Activated CD4-positive, alpha-beta T cell treated with anti-CD3 and anti-CD28 coated beads, Interleukin-2, amount 50 U/mL, for 48 hours (primary cell): ENCODE data around the gene CHST8.
"Not testable (repeated sequence)": the region's sequence is repeated elsewhere in the genome, so short reads cannot be mapped to it uniquely, and the experiment has no call there.

ENCODE experiments used
- DNase-seq, 2 experiments: peaks; one replicate each; pipeline ENCODE4 v3.0.0-alpha.2; 2020

Gene CHST8, protein sequence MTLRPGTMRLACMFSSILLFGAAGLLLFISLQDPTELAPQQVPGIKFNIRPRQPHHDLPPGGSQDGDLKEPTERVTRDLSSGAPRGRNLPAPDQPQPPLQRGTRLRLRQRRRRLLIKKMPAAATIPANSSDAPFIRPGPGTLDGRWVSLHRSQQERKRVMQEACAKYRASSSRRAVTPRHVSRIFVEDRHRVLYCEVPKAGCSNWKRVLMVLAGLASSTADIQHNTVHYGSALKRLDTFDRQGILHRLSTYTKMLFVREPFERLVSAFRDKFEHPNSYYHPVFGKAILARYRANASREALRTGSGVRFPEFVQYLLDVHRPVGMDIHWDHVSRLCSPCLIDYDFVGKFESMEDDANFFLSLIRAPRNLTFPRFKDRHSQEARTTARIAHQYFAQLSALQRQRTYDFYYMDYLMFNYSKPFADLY

DNA sequence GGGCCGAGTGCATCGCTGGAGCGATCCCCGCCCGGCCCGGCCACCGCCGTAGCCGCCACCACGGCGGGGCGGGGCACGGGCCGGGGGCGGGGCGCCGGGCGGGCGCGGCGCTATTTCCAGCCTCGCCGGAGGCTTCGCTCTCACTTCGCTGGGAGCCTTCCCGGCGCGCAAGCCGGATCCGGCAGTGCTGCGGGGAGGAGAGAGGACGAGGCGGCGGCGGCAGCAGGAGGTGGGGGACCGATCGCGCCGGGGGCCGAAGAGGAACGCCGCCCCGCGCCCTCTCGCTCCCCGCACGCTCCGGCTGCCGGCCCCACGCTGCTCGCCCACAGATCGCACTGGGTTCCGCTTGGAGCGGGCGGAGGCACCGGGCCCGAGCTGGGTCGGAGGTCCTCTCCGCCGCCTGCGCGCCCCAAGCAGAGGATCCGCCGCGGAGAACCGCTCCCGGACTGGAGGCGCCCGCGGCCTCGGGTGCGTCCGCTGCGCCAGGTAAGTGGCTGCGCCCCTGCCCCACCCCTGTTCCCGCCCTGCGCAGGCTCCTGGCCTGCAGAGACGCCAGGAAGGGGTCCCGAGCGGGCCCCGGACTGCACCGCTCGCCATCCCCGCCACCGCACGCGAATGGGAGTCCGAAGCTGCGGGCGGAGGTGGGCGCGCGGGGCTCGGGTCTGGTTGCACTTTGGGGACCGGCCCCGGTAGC is at the start of gene CHST8:
CHST8 (plus strand) TSS at position 143 of the 694 bp plus-strand sequence. CDS start 67,309 bp downstream, outside the sequence.
- peak; percentile 6 to 22 for DNase-seq

DNA sequence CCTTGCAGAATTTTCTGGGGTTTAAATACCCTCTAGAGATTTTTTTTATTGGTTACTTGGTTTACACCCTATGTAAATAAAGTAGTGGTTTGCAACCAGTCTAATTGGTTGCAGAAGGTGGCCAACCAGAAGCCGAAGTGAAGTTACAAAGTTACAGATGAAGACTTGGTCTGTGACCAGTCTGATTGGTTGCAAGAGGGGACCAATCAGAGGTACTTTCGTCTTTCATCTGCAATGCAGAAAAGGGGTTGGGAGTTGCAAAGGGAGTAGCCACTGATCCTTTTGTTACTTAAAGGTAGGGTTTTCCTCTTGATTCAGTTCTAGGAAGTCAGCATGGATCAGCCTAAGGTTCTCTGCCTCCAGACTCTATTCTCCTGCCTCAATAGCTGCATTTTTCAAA is 48.8 kb upstream of the CHST8 start:
- DNase-seq: no peak

DNA sequence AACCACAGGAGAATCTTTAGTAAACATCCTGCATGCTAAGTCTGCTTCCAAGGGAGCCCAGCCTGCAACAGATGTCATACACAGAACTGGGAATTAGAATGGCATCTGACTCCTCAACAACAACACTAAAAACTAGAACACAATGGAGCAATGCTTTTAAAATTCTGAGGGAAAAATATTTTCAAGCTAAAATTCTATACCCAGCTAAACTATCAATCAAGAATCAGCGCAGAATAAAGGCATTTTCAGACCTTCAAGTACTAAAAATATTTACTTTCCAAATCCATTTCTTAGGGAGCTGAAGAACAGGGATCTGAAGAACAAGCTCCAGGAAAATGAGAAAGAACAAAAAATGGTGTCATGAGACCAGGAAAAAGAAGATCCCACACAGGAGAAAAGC is 46.9 kb upstream of the CHST8 start:
- DNase-seq: no peak

DNA sequence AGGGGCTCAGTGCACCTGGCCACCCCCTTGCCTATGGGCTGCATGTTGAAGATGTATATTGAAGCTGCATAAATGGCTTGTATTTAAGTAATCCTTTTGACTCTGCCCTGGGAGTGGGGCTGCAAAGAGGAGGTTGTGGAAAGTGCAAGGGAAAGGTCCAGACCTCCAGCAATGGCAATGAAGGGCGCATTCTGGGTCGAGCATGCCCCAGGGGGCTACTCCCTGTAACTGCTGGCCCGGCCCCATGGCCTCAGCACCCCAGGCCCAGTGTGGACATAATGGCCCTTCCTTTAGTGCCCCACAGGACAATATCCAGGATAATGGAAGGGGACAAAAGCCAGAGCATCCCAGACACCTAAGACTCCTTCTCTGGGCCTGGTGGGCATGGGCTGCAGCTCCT is 43.1 kb upstream of the CHST8 start:
- DNase-seq: no peak

DNA sequence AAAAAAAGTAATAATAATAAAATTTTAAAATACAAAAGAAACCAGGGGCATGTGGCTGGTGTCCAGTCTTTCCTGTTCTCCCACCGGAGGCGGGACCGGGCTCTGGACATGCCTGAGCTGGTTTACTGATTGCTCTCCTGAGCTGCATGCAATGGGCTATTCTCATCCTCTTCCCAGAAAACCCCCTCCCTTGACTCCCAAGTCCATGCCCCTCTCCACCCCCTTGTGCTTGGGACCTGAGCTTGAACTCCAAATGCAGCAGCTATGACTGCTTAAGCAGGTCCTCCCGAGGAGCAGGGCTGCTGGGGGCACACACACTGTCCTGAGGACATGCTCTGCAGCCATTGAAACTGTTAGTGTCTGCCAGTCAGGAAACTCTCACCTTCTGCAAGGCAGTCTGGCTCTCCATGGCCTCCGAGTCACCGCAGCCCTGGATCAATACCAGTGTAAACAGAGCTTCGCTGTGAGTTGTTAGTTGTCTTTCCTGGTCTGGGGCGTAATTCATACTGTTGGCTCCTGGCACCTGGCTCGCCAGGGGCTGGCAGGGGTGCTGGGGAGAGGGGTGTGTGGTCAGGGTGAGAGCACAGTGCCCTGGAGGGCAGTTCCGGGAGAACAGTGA is 41.6 kb upstream of the CHST8 start:
- no peak for DNase-seq

DNA sequence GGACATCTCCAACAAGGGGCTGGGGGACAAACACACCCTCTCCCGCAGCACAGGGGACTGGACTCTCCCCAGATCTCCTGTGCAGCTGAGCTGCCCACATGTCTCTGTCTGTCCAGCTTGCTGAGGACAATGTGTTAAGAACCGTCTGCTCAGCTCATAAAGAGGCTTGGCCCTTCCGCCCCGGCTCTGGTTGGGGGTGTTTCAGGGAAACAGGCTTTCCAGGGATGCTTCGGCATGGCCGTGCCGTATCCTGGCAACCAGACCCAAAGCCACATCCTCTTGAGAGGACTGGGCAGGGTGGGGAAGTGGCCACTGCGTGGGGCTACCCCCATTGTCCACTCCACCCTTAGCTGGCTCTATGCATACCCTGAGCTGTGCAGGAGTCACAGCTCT is 41.1 kb upstream of the CHST8 start:
- no peak for DNase-seq

DNA sequence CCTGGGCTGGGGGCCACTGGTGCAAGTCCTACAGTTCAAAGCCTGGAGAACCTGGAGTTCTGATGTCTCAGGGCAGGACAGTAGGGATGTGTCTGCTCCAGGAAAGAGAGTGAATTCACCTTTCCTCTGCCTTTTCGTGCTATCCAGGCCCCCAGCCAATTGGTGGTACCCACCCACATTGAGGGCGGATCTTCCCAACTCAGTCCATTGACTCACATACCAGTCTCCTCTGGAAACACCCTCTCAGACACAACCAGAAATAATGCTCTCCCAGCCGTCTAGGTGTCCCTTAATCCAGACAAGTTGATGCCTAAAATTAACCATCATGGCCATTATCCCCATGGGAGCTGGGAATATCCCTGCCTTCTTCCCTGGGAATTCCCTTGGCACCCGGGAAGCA is 38.8 kb upstream of the CHST8 start:
- no peak for DNase-seq

DNA sequence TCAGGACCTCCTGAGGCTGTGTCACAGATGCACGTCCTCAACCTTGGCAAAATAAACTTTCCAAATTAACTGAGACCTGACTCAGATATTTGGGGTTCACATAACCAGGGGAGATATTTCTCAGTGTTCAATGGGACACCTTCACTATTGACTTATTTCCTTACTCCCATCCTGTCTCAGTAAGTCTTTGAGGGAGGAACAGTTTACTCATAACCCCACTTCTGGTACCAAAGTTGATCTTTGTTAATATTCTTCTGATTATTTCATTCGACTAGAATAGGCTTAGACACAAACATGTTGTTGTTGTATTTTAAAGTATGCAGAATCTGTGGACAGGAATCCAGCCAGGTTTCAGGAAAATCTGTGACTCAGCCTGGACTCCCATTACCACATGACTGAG is 34.6 kb upstream of the CHST8 start:
- DNase-seq: no peak

DNA sequence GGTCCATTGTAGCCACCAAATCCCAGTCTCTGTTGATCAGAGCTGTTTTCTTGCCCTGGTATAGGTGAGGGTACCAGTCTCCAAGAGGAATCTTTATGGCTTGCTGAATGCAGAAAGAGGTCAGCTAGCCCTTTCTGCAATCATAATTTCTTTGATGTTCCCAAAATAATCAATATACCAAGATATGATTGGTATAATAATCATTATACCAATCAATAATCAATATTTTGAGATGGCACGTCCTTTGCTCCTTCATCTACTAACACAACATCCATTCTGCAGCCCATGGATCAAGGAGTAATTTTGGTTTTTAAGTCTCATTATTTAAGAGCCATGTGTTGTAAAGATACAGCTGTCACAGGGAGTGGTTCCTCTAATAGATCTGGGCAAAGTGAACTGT is 31.5 kb upstream of the CHST8 start:
- DNase-seq: no peak

DNA sequence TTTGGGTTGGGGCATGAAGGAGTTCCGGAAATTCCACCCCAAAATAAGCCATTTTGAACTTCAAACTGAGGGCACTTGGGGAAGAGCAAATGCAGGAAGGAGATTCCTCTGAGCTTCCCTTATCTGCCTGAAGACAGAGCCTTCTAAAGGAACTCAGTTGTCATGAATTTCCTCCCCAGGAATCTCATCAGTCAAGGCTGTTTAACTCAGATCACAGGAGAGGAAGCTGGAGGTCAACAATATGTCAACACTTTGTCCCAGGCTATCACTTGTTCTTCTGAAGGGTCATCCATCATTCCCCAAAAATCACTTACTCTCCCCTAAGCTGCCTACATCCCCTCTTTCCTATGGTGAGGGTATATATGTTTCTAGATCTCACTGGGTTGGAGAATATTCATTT is 26.0 kb upstream of the CHST8 start:
- no peak for DNase-seq

DNA sequence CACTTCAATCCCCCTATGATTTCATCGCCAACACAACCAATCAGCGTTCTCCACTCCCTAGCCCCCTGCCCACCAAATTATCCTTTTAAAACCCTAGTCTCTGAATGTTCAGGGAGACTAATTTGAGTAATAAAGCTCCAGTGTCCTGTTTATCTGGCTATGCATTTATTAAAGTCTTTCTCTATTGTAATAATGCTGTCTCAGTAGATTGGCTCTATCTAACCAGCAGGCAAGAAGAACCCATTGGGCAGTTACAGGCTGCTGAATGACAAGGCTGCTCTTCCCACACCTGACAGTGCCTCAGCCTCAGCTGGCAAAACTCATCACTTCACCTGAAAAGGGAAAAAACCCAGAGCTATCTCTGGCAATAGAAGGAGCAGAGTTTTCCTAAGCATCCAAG is 20.2 kb upstream of the CHST8 start:
- no peak for DNase-seq

DNA sequence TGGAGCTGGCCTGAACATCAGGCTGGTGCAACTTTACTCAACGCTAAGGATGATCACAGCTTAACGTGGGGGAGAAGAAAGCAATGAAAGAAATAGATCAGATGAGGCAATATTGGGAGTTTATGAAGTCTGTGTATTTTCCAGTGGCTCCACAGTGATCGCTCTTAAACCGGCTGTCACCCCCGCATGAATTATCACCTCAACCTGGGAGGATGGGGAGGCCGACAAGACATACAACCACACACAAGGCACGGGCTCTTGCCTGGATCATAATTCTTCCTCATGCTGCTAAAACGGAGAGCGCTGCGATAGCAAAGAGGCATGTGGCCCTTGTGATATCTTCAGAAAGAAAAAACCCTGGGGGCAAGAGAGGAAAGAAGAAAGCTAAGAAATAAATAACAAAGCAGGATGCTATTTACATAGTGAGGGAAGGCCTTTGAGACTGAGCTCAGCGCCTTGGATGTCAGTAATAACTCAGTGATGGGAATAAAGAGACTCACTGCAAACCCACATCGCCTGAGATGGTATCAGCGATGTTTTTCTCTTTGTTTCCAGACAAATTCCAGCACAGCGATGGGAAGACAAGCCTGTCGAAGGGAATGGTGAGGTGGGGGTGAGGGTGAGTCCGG is 19.1 kb upstream of the CHST8 start:
- DNase-seq: no peak

DNA sequence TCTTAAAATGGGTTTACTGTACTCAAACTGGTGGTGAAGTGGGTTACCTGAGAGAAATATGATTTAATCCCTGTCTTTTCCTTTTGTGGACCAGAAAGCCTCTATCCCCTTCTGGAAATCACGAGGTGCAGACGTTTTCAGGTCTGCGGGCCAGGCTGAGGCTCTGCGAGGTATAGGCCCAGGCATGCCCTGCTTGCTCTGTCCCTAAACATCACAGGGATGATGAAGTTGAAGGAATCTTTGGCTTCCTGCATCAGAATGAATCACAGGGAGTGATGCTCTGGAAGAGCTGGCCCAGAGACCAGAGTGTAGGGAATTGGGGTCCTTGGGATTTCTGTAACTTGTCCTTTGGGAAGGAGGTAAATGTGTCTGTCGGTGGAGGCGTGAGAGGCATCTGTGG is 18.4 kb upstream of the CHST8 start:
- no peak for DNase-seq

DNA sequence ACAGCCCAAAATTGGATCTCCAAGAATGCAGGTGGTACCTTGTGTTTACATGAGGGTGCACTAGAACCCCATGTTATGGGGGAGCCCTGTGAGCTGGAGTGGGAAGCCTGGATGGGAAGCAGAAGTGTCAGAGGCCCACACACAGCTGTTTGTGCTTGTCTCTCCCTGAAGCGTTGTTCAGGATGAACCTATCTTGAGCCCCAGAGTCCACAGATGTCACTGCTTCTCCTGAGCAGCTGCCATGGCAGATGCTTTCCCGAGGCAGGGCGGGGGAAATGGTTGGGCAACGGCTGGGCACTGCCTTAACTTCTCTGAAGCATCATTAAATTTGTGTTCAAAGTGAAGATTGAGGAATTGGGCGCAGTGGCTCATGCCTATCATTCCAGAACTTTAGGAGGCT is 17.1 kb upstream of the CHST8 start:
- no peak for DNase-seq

DNA sequence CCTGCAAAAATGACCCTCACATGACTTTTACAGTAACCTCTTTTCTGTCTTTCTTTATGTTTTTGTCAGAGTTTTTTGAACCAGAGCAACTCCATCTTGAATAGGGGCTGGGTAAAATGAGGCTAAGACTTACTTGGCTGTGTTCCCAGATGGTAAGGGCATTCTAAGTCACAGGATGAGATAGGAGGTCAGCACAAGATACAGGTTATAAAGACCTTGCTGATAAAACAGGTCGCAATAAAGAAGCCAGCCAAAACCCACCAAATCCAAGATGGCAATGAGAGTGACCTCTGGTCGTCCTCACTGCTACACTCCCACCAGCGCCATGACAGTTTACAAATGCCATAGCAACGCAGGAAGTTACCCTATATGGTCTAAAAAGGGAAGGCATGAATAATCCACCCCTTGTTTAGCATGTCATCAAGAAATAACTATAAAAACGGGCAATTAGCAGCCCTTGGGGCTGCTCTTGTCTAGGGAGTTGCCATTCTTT is 15.9 kb upstream of the CHST8 start:
- not testable (repeated sequence) for DNase-seq

DNA sequence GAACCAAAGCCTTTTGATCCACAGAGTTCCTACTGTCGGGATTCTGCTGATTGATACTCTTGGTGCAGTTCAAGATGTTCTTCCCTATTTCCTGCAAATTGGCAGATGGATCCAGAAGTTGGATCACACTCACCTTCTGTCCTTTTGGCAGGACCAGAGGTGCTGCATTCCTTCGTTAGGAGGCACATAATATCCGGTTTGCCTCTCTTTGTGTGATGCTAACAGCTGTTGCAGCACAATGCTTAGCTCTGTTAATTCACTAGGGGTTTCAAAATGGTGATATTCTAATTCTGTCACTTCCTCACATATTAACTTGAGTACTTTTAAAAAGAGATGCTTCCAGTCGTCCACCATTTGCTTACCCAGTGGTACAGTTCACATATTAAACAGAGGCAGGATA is 15.2 kb upstream of the CHST8 start:
- no peak for DNase-seq

DNA sequence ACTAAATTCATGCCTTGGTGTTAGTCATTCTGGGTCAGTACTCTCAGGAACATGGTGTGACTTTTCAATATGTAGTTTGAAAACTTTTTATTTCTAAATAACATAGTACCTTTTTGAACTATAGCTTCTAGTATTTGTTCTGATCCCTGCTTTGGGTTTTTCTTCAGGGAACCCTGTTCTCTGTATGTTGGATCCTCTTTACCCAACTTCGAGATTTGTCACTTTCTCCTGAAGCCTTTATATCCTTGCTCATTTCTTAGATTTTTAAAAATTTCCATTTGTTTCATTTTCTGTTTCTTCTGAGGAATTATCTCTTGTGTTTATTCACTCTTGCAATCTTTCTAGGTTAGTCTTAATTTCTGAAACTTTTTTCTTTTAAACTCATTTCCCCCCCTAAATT is 12.4 kb upstream of the CHST8 start:
- DNase-seq: no peak

DNA sequence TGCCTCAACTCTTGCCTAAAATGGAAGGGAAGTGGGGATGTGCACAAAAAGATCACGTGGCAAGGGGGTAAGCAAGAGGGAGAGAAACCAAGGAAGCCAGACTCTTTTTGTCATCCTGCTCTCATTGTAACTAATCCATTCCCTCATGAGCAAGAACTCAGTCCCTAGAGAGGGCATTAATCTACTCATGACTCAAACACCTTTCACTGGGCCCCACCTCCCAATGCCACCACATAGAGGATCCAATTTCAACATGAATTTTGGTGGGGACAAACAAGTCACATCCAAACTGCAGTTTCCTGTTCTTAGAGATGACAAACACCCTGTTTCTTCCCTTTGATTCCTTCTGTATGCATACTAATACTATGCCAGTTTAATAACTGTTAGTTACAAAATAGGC is 11.2 kb upstream of the CHST8 start:
- no peak for DNase-seq

DNA sequence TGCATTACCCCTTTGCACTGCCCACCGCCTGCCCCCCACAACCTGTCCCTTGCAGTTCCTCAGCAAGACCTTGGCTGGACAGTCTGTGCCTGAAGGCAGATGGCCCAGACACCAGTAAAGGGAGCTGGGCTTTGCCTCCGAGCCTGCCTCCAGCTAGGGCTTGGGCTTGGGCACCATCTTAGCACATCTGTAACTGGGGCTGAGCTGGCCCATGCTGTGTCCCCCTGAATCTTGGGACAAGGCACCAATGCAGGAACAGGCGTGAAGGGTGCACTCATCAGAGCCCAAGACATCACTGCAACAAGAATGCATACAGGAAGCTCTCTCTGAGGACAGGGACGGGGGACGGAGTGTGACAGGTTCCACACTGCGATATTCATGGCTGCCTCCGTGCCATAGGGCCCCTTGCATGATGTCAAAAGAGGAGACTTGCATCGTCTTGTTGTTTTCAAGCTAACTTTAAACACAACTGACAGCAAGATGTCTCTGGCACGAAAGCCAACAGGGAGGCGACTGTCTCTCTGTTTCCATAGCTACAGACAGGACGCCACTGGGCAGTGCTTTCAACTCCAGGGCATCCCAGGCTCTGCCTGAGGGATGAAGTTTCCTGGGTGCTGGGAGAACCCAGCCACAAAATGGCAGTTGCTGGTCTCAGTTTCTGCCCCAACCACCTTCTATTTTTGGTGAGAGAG is 8.7 kb upstream of the CHST8 start:
- DNase-seq: no peak

DNA sequence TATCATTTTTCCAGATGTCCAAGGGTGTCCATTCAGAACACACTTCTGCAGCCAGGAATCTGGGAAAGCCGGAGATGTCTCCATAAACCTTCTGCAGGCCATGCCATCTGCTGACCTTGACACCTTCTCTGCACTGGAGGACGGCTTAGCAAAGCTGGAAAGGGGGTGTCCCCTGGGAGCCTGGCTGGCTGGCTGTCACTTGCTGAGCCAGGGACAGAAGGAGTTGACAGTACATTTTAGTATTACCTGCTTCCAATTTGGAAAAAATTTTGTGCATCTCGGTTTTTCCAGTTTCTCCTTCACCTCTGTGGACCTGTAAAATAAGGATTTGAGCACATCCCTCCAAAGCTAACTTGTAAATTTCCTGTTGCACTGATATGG is 8.1 kb upstream of the CHST8 start:
- DNase-seq: no peak

DNA sequence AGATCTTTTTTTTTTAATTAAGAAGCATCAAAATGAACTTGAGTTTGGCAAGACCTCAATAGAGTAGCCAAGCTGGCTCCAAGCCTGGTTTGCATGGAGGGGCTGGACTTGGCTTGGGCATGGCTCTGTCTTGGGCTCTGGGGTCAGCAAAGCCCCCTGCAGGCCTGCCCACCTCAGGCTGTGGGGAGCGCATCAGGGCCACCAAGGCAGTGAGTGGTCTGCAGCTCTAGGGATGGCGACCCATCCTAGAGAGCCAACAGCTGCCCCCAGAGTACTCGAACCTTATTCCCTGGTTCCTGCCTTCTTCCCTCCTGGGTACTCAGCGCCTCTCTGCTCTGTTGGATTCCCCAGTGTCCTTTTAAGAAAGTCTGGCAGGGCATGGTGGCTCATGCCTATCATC is 5.4 kb upstream of the CHST8 start:
- no peak for DNase-seq

DNA sequence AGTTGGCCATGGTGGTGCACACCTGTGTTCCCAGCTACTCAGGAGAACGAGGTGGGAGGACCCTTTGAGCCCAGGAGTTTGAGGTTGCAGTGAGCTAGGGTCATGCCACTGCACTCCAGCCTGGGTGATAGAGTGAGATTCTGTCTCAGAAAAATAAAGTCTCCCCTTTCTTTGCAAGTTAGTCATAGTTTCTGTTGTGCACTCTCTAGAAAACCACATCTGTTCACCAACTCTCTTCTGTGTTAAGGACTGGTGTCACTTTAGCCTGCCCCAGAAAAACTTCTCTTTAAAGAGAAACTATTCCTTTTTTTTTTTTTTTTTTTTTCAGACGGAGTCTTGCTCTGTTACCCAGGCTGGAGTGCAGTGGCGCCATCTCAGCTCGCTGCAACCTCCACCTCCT is 4.9 kb upstream of the CHST8 start:
- DNase-seq: no peak

DNA sequence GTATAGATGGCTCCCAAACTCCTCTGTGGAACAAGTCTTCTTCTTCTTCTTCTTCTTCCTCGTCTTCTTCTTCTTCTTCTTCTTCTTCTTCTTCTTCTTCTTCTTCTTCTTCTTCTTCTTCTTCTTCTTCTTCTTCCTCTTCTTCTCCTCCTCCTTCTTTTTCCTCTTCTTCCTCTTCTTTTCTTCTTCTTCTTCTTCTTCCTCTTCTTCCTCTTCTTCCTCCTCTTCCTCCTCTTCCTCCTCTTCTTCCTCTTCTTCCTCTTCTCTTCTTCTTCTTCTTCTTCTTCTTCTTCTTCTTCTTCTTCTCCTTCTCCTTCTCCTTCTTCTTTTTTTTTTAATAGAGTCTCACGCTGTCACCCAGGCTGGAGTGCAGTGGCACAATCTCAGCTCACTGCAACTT is 3.4 kb upstream of the CHST8 start:
- not testable (repeated sequence) for DNase-seq
